Measurements from ENCODE around the gene ITLN1.
"Not testable (repeated sequence)": the region's sequence is repeated elsewhere in the genome, so short reads cannot be mapped to it uniquely, and the experiment has no call there.

The ITLN1 gene

GRCh38 chr1:160916666-160917065 is 31.7 kb upstream of the ITLN1 start:
- DNase-seq (ENCODE audit: low read depth in 1 of 2, low spot score in 1 of 2) = no peak
- Histone ChIP-seq H3K27ac (replicated peaks) (no peak overlapping the region), H3K4me3 (replicated peaks; ENCODE audit: insufficient read depth, low read length) (no peak overlapping the region), H3K27me3 (ENCODE audit: insufficient read depth, poor library complexity, severe bottlenecking) (no peaks in the 10 kb centered on the region)
- TF ChIP-seq CTCF (IDR thresholded peaks at IDR 0.05; ENCODE audit: insufficient read depth, low read length) = no peak

- H3K27me3 ChIP-seq (ENCODE audit: insufficient read depth, poor library complexity, severe bottlenecking); DNase-seq (ENCODE audit: low read depth in 1 of 2, low spot score in 1 of 2); H3K27ac ChIP-seq (replicated peaks); H3K4me3 ChIP-seq (replicated peaks; ENCODE audit: insufficient read depth, low read length): not testable (repeated sequence)
Measured at GRCh38 chr1:160913229-160913628, 28.2 kb upstream of the ITLN1 start.

GRCh38 chr1:160911925-160912324 is 26.9 kb upstream of the ITLN1 start:
- Histone ChIP-seq H3K27ac (replicated peaks) (no peak overlapping the region), H3K4me3 (replicated peaks; ENCODE audit: insufficient read depth, low read length) (no peak overlapping the region), H3K27me3 (ENCODE audit: insufficient read depth, poor library complexity, severe bottlenecking) (no peaks in the 10 kb centered on the region)
- no peak for TF ChIP-seq CTCF (IDR thresholded peaks at IDR 0.05; ENCODE audit: insufficient read depth, low read length)
- DNase-seq (ENCODE audit: low read depth in 1 of 2, low spot score in 1 of 2) = no peak

GRCh38 chr1:160911441-160911840 is 26.5 kb upstream of the ITLN1 start:
- H3K27me3 ChIP-seq (ENCODE audit: insufficient read depth, poor library complexity, severe bottlenecking) = no peaks in the 10 kb centered on the region
- H3K4me3 ChIP-seq (replicated peaks; ENCODE audit: insufficient read depth, low read length) = no peak overlapping the region
- no peak overlapping the region for H3K27ac ChIP-seq (replicated peaks)
- no peak for DNase-seq (ENCODE audit: low read depth in 1 of 2, low spot score in 1 of 2)
- TF ChIP-seq CTCF (IDR thresholded peaks at IDR 0.05; ENCODE audit: insufficient read depth, low read length) (no peak), GABPA (IDR thresholded peaks at IDR 0.05; ENCODE audit: low read depth) (no peak), REST (IDR thresholded peaks at IDR 0.05; ENCODE audit: insufficient replicate concordance, low read depth) (no peak), SPI1 (IDR thresholded peaks at IDR 0.05; ENCODE audit: borderline replicate concordance, low read depth) (no peak), POLR2AphosphoS5 (IDR thresholded peaks at IDR 0.05; ENCODE audit: low read depth) (no peak)

- H3K27me3 ChIP-seq (ENCODE audit: insufficient read depth, poor library complexity, severe bottlenecking) = no peaks in the 10 kb centered on the region
- no peak overlapping the region for H3K27ac ChIP-seq (replicated peaks)
- no peak overlapping the region for H3K4me3 ChIP-seq (replicated peaks; ENCODE audit: insufficient read depth, low read length)
- TF ChIP-seq SPI1 (IDR thresholded peaks at IDR 0.05; ENCODE audit: borderline replicate concordance, low read depth) (no peak), CTCF (IDR thresholded peaks at IDR 0.05; ENCODE audit: insufficient read depth, low read length) (no peak), GABPA (IDR thresholded peaks at IDR 0.05; ENCODE audit: low read depth) (no peak), POLR2AphosphoS5 (IDR thresholded peaks at IDR 0.05; ENCODE audit: low read depth) (no peak), REST (IDR thresholded peaks at IDR 0.05; ENCODE audit: insufficient replicate concordance, low read depth) (no peak)
- no peak for DNase-seq (ENCODE audit: low read depth in 1 of 2, low spot score in 1 of 2)
Measured at GRCh38 chr1:160910170-160910750, 25.3 kb upstream of the ITLN1 start.

Data from HL-60 (cell line).